ENCODE measurements around the gene SIM1.

- TF ChIP-seq, protein P1, sequence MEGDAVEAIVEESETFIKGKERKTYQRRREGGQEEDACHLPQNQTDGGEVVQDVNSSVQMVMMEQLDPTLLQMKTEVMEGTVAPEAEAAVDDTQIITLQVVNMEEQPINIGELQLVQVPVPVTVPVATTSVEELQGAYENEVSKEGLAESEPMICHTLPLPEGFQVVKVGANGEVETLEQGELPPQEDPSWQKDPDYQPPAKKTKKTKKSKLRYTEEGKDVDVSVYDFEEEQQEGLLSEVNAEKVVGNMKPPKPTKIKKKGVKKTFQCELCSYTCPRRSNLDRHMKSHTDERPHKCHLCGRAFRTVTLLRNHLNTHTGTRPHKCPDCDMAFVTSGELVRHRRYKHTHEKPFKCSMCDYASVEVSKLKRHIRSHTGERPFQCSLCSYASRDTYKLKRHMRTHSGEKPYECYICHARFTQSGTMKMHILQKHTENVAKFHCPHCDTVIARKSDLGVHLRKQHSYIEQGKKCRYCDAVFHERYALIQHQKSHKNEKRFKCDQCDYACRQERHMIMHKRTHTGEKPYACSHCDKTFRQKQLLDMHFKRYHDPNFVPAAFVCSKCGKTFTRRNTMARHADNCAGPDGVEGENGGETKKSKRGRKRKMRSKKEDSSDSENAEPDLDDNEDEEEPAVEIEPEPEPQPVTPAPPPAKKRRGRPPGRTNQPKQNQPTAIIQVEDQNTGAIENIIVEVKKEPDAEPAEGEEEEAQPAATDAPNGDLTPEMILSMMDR (IDR thresholded peaks at IDR 0.05; ENCODE audit: borderline replicate concordance, extremely low read depth, low read length, poor library complexity, severe bottlenecking), result no peak
- no peak for TF ChIP-seq EZH2 (IDR thresholded peaks at IDR 0.05; ENCODE audit: borderline replicate concordance, low read depth, low read length, severe bottlenecking)
Measured at GRCh38 chr6:100504786-100505737, 40.3 kb upstream of the SIM1 start.

Data from DND-41 (cell line).